GM21515 (cell line): ENCODE results near the gene TRIM62.

Experiments used
- ATAC-seq: cut with Tn5 transposase; IDR thresholded peaks from one replicate; pipeline ENCODE4 v1.9.1; 2021; ENCODE audit not compliant: unreplicated experiment

TRIM62 gene

DNA sequence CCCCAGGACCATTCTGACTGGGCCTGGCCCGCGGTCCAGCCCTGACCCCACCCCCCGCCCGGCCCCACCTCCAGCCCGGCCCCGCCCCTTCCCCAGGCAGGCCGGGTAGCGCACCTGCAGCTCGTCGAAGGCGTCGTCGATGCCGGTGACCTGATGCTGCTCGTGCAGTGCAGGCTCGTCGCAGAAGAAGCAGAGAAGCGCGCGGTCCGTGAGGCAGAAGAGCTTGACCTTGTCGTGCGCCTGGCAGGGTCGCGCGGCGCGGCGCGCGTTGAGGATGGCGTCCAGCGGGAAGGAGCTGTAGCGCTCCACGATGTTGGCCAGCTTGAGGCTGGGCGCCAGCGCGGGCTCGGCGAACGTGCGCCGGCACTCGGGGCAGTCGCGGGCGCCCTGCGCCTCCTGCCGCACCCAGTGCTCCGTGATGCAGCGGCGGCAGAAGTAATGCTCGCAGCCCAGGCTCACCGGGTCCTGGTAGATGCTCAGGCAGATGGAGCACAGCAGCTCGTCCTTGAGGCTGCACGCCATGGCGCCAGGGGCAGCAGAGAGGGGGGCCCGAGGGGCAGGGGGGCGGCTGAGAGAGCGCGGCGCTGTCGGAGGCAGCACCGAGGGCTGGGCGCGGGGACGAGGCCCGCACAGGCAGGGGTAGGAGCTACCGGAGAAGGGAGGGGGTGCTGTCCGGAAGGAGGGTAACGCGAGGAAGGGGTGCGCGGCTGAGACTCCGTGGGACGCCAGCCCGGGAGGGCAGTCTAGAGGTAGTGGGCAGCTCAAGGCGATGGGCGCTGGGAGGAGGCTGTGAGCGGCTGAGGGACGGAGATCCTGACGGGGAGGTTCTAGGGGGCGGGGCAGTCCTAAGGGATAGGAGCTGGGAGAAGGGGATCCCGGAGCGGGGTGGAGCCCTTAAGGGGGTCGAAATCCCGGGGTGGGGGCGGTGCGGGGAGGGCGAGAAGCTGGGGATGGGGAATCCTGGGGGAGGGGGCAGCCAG, 642 bp downstream of the TRIM62 start:
- ATAC-seq: peak; percentile 10

DNA sequence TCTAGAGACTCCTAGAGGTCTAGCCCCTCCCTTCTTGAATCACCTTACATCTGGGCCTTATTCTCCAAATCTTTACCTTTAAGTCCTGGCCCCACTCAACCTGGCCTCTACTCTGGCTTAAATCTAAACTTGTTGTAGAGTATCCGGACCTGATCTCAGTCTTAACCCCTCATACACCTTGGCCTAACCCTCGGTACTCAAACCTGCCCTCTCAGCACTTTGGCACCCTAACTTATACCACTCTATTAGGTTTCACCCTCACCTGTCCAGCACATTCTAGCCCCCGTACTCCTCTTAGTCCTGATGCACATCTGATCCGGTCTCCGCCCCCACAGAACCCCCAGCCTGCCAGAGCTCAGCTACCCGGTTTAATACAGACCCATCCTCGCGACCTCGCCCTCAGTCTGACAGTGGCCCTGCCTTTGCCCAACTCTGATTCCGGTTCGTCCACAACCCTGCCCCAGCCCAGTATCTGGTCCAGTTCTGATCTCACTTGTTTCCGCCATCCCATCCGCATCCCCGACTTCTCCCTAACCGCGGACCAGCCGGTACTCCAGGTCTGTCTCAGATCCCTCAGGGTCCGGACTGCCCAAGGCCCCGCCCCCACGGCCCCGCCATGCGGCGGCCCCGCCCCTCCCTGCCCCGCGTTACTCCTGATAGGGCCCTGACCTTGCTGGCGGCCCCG, 1.5 kb downstream of the TRIM62 start:
- peak; percentile 81 for ATAC-seq

DNA sequence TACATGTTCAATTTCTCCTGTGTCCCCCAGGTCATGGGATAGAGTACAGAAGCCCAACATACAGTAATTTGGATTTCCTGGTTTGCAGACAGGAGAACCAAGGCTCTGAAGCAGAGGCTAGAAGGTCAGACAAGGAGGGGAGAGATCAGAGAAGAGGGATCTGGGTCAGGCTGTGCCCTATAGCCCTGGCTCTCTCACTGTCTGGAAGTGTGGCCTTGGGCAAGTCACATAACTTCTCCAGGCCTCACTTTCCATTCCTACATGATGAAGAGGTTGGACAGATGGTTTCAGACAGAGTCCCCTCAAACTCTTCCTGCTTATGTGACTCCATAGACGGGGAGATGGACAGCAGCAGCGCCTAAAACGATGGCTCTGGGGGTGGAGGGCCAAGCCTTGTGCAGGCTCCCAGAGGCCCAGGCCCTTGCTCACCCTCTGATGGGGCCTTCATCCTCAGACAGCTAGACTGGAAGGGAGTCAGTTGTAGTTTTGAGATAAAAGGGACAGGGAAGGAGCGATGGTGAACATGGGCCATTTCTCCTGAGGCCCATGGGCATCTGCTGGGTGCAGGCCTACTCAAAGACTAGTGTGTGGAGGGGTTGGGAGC, 2.9 kb downstream of the TRIM62 start:
- no peak for ATAC-seq

DNA sequence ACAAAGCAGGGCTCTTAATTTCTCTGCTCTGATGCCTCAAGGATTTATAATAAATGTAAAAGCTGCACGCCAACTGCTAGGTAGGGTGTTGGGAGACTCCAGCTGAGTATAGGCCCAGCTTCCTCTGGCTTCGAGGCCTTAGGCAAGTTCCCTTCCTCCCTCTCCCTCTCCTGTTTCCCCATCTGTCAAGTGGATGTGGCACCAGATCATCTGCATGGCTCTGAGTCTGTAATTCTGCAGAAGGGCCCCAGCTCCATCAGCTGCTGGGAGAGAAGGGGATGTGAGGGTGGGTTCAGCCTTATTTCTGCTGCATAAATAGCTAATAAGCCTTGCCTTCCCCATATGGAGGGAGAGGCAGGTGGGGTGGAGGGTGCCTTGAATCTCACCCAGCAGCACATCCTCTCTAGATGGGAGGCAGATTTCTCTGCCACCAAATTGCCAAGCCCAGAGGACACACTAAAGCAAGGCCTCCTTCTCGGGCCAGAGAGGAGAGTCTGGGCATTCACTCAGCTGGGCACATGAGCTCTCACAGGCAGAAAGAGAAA, 3.8 kb downstream of the TRIM62 start:
- ATAC-seq: no peak

DNA sequence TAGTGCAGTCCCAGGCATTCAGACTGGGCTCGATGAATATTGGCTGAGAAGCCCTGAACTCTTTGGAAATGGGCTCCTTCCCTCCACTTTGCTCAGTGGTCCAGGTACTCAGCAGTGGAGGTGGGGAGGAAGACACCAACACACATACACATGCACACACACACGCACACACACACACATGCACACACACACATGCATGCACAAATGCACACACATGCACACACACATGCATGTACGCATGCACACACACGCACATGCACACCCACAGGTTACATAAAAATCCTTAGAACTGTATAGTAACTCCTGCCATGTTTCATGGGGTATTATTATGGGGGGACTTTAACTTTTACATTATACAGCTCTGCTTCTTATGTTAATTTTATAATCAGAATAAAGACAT, 5.0 kb downstream of the TRIM62 start:
- ATAC-seq: no peak

DNA sequence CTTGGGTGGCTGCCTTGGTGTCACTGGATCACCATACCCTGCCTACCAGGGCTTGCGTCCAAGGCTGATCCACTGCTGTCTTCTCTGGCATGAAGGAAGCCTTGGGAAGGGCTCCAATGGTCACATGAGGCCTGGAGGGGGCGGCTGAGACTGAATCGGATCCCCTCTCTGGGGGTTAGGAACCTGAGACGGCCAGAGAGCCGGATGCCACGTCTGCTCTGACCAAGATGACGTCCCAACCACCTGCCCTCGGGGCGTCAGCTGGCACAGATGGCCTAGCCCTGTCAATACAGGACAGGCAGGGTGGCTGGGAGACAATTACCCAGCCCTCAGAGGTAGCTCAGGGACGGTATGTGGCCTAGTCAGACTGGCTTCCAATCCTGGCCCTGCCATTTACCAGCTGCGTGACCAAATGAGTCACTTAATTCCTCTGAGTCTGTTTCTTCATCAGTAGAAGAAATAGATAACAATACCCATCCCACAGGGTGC, 5.4 kb downstream of the TRIM62 start:
- ATAC-seq: no peak

DNA sequence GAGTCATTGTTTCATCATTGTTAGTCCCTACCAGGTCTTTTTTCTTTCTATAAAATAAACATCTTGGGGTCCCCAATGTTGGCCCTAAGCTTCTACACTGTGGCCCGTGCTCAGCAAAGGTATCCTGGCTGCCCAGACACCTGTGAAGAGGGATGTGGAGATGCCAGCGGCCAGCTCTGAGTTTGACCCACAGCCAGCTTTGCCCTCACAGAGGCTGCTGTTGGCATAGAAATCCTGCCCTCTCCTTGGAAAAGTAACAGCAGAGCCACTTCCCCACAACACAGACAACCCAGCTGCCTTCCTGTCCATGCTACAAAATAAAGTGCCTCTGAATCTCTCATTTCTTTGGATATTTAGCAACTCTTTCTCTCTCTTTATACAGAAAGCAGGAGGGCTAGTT, 6.0 kb downstream of the TRIM62 start:
- ATAC-seq: no peak

DNA sequence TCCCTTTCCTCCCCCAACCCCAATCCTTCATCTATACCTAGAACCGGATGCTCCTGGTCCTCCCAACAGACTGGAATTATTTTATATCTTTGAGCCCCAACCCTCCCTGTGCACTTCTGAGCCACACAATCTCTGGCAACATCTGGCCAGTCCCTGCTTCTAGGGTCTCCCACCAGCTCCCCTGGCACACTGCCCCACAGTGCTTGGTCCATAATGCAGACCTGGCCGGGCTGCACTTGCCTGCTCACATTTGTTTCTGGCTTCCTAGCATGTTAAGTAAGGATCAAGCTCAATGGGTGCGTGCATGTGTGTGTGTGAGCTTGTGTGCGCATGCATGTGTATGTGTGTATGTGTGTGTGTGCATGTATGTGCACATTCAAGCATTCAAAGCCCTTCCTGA, 8.8 kb downstream of the TRIM62 start:
- ATAC-seq: no peak

DNA sequence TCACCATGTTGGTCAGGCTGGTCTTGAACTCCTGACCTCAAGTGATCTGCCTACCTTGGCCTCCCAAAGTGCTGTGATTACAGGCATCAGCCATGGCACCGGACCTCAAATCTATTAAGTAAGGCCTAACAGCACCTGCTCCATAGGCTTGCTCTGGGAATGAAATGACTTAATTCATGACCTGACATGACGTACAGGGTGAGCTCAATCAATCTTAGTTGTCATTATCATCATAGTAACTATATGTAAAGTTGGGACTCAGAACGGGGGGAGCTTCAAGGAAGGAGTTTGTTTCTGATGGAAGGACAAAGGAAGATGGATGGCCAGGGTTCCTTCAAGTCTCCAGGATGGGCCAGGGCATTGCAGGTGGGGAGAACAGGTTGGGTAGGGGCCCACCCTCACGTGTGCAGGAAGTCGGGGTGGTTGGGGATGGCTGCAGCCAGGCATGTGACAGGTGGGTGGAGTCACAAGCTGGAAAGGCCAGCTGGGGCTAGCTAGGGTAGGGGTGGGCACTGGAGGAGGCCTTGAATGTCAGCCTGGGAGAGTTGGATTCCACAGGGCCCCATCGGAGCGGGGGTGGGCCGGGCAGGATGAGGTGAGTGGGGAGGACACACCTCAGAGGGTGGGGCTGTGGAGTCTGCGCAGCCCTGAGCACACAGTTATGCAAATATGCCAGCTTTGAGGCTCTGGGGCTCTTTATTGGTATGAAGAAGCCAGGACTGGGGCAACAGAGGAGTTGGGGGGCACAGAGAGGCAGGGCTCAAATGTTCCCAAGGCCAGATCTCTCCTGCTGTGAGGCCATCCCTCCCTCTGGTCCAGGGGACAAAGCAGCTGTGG, 9.6 kb downstream of the TRIM62 start:
- no peak for ATAC-seq

DNA sequence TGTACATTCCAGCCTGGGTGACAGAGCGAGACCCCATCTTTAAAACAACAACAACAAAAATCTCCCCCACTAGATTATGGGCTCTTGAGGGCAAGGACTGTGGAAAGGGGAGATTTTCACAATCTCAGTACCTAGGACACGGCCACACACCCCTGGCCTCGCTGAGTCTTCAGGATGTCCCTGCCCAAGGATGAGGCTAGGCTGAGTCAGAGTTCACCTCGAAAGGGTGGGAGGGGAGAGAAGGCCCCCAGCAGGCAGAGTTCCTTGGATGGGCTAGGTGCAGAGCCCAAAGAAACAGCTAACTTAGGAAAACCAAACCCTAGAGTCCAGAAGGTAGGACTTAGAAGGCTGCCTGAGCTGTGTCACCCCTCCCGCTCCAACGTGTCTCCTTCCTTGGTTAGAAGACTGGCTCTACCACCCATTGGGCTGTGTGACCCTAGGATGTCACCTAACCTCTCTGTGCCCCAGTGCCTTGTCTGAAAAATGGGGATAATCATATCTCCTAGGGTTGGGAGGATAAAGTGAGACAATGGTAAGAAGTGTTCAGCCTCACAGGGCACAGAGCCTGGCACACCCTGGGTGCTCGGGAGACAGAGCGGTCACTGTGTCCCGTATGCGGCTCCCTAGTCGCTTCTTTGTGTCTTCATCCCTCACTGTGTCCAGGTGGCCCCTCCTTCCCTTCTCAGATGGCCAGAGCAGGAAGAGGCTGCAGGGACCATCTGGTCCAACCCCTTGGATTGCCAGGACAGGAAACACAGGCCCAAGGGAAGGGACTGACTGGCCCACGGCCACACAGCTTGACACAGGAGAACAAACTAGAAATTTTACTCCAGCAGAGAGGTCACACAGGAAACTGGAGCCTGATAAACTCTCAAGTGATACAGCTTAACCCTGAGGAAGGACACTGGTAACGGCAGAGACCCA, 11.2 kb downstream of the TRIM62 start:
- no peak for ATAC-seq

DNA sequence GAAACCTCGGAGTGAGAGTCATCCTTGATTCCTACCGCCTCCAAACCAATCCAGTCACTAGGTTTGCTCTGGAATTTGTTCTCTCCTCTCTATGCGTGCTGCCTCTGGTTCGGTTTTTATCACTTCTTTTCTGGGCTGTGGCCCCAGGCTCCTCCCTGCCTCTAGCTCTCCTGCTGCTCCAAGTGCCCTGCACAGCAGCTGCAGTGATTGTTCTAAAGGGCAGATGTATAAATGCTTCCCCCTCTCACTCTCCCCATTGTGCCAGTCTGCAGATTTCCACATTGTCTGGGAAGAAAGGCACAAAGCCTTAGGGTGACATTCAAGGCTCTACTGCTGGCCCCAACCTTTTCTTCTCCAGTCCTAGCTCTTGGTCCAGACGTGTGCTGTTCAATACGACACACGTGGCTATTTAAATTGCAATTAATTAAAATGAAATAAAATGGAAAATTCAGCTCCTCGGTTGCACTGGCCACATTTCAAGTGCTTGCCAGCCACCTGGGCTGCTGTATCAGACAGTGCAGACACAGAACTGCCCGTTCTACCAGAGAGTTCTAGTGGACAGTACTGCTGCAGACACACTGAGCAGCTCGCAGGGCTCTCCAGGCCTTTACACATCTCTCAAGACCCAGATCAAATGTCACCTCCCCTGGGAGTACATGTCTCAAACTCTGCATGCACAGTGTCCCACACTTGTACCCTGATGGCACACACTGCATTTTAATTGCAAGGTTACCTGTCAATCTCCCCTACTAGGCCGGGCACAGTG, 12.4 kb downstream of the TRIM62 start:
- ATAC-seq: no peak

DNA sequence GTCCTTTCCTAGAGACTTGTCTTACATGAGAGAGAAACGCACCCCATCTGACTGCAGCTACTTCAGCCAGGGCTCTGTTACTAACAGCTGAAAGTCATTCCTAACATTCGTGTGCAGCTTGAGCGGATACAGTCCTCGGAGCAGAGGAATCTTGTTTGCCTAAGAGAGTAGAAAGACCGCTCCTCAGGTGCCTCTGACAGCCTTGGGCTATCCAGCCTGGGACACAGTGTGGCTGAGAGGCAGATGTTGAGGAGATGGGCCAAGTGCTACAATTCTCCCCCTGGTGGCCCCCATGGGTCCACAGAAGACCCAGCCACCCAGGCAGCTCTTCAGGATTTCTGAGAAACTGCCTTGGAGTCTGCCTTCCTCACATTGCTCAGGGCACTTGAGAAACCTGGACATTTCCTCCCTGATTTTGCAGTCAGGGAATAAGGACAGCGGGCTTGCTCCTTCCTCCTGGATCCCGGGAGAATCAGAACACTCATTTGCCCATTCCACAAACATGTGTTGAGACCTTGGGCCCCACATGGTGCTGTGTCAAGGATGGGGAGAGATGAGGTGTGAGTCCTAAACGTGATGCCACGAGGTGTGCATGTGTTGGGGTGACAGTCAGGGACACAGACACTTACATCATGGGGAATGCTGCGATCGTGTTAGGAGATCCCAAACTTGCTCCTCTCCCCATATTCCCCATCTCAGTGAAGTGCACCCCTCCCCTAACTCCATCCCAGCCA, 13.1 kb downstream of the TRIM62 start:
- no peak for ATAC-seq

DNA sequence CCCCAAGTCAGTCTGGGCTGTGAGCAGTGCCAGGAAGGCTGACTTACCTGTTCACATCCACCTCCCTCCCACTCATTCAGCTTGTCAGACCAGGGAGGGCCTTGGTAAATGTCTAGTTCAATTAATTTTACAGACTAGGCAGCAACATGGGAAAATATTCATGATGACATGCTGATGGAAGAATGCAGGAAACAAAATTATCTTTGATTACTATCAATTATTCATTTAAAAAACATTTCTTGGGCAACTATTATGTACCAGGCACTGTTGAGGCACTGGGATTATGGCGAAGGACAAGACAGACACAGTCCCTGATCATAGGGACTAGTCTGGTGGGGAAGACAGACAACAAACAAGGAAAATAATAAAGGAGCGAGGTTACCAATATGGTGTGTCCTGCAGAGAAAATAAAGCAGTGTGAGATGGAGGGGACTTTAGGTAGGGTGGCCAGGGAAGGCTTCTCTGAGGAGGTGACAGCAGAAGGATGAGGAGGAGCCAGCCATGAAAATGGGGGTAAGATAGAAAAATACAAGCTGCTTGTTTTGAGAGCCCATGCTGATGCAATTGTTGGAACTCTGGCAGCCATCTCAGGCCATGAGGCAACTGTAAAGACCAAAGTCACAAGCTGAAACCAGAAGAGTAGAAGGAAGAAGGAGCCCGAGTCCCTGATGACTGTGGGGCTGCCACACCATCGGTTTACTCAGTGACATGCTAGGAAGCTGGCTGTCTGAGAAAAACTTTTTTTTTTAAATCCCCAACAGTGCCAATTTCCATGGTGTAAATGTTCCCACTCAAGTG, 14.0 kb downstream of the TRIM62 start:
- ATAC-seq: no peak

DNA sequence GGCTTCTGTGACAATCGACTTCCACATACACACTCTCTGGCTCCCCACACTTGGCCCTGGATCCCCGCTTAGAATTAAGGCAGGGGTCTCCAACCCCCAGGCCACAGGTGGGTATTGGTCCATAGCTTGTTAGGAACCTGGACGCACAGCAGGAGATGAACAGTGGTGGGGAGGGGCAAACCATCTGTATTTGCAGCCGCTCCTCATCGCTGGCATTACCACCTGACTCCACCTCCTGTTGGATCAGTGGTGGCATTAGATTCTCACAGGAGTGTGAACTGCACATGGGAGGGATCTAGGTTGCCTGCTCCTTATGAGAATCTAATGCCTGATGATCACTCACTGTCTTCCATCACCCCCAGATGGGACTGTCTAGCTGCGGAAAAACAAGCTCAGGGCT, 16.0 kb downstream of the TRIM62 start:
- no peak for ATAC-seq

DNA sequence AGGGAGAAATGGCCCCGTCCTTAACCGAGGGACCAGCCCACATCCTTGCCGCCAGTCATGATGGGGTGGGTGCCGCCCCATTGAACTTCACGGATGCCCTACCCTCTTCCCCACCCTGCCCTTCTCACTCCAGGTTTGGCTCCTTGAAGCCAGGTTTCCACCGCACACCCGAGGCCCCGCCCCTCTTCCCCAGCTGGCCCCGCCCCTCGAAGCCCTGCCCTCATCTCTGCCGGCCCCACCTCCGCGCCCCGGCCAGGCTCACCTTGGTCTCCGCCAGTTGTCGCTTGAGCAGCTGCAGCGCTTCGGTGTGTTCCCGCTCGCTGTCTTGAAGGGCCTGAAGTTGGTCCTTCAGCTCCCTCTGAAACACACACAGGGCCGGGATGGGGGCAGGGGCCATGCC, 16.6 kb downstream of the TRIM62 start:
- ATAC-seq: no peak

DNA sequence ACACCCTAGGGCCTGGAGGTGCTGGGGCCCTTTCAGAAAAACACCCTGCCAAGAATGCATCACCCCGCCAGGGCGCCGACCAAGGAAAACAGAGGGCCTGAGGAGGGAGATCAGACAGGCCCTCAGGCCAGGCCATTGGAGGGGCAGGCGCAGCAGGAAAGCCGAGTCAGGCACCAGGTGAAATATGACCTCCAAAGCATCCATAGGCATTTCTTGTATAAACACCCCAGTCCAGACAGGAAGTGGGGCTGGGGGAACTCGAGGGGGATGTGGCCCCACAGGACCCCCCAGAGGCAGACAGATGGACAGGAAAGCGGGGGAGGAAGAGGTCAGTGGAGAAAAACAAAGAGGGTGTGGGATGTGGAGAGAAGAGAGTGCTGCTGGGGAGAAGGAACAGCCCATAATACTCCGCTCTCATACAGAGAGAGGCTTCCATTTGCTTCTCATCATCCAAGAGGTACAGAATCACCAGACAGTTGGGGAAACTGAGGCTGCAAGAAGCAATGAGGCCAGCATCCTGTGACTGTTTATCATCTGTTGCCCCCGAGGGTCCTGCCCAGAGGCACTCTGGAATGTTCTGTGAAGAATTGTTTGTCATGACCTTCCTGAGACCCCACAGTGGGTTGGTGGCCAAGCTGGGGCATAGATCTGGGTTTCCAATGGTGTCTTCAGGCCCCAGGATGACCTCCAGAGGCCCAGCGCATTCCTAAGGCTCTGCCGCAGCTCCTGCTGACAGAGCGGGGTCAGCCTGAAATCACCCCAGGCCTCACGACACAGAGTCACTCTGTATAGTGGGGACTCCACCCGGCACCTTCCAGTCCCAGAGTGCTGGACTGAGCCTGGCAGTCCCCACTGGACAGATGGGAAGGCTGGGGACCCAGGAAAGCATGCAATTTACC, 18.0 kb downstream of the TRIM62 start:
- no peak for ATAC-seq
